ENCODE data around the gene MUC21. TPM values are rescaled to one million over a fixed set of nuclear protein-coding genes. Genes with fewer than 3 reads are reported as not detected.

Gene MUC21
- not detected in 5 replicates for total RNA-seq (2022; extraction: Qiagen RNA extraction)

GRCh38 chr6:30983439-30983838 is at the start of gene MUC21:
TSS of gene MUC21 (plus strand) at chr6:30983718. CDS start at chr6:30983959, 241 bp downstream.

GRCh38 chr6:30940361-30940986 is 43.0 kb upstream of the MUC21 start, which contains the start of gene MUCL3:
TSS of gene MUCL3 (plus strand) at chr6:30940973. CDS start at chr6:30941000, 27 bp downstream.

GRCh38 chr6:31010393-31011060 is 27.0 kb downstream of the MUC21 start, which contains the start of gene MUC22:
TSS of gene MUC22 (plus strand) at chr6:31010474. CDS start at chr6:31010707, 233 bp downstream.

Other genes starting within 250 kb of the MUC21 start
- 81.9 to 102 TPM (median 96.8 TPM) in 5 replicates for gene FLOT1, start 241.0 kb upstream of the MUC21 start, total RNA-seq (2022; extraction: Qiagen RNA extraction)
- 97.9 to 167 TPM (median 130 TPM) in 5 replicates for gene IER3, start 239.2 kb upstream of the MUC21 start, total RNA-seq (2022; extraction: Qiagen RNA extraction)
- 41.3 to 63.5 TPM (median 55.9 TPM) in 5 replicates for gene DDR1, start 99.2 kb upstream of the MUC21 start, total RNA-seq (2022; extraction: Qiagen RNA extraction)
- gene GTF2H4, start 75.5 kb upstream of the MUC21 start, total RNA-seq (2022; extraction: Qiagen RNA extraction), result 18.6 to 23.2 TPM (median 20.0 TPM) in 5 replicates
- 10.8 to 14.3 TPM (median 13.2 TPM) in 5 replicates for gene VARS2, start 69.5 kb upstream of the MUC21 start, total RNA-seq (2022; extraction: Qiagen RNA extraction)
- not detected in 5 replicates for gene SFTA2, start 51.5 kb upstream of the MUC21 start, total RNA-seq (2022; extraction: Qiagen RNA extraction)
- 0.02 to 0.06 TPM (median 0.05 TPM) in 5 replicates for gene MUCL3, start 42.7 kb upstream of the MUC21 start, total RNA-seq (2022; extraction: Qiagen RNA extraction)
- gene MUC22, start 26.8 kb downstream of the MUC21 start, total RNA-seq (2022; extraction: Qiagen RNA extraction), result 0.02 to 0.03 TPM (median 0.02 TPM) in 3 of 5 replicates, not detected in the others
- not detected in 5 replicates for gene C6orf15, start 128.9 kb downstream of the MUC21 start, total RNA-seq (2022; extraction: Qiagen RNA extraction)
- 3.0 to 5.1 TPM (median 3.8 TPM) in 5 replicates for gene PSORS1C1, start 131.1 kb downstream of the MUC21 start, total RNA-seq (2022; extraction: Qiagen RNA extraction)
- gene CDSN, start 136.7 kb downstream of the MUC21 start, total RNA-seq (2022; extraction: Qiagen RNA extraction), result 0.03 TPM in 1 of 5 replicates, not detected in the others
- gene PSORS1C2, start 155.3 kb downstream of the MUC21 start, total RNA-seq (2022; extraction: Qiagen RNA extraction), result not detected in 5 replicates
- gene CCHCR1, start 174.1 kb downstream of the MUC21 start, total RNA-seq (2022; extraction: Qiagen RNA extraction), result 6.5 to 9.0 TPM (median 7.4 TPM) in 5 replicates
- 13.1 to 15.4 TPM (median 14.2 TPM) in 5 replicates for gene TCF19, start 174.9 kb downstream of the MUC21 start, total RNA-seq (2022; extraction: Qiagen RNA extraction)
- 4.7 to 6.7 TPM (median 5.3 TPM) in 5 replicates for gene POU5F1, start 187.0 kb downstream of the MUC21 start, total RNA-seq (2022; extraction: Qiagen RNA extraction)